GM21528 (cell line): ENCODE measurements around the gene R3HDM4.
"Not testable (repeated sequence)": the region's sequence is repeated elsewhere in the genome, so short reads cannot be mapped to it uniquely, and the experiment has no call there.

Source experiments
- ATAC-seq: cut with Tn5 transposase; IDR thresholded peaks from one replicate; pipeline ENCODE4 v1.9.1; 2021; ENCODE audit warnings: mild to moderate bottlenecking, moderate library complexity; ENCODE audit not compliant: unreplicated experiment, low FRiP score

Gene R3HDM4

DNA sequence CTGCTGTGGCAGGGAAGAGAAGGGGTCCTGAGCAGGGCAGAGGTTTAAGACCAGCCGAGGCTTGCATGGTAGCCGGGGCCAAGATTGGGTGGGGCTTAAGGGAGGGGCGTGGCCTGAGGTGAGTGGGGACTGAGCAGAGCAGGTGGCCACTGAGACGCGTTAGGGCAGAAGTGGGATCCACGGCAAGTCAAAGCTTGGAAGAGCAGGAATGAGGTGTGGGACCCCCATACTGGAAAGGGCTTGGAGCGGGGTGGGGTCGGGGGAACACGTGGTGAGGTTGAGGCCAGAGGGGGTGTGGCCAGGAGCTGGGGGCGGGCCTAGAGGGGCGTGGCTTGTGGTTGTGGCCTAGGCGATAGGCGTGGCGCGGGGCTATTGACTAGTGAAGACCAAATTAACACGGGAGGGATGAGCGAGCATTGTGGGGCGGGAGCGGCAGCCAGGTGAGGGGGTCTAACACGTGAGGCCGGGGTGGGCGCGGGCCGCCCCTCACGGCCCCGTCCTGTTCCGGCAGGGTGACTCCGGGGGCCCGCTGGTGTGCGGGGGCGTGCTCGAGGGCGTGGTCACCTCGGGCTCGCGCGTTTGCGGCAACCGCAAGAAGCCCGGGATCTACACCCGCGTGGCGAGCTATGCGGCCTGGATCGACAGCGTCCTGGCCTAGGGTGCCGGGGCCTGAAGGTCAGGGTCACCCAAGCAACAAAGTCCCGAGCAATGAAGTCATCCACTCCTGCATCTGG is 50.3 kb downstream of the R3HDM4 start:
- ATAC-seq, result no peak

DNA sequence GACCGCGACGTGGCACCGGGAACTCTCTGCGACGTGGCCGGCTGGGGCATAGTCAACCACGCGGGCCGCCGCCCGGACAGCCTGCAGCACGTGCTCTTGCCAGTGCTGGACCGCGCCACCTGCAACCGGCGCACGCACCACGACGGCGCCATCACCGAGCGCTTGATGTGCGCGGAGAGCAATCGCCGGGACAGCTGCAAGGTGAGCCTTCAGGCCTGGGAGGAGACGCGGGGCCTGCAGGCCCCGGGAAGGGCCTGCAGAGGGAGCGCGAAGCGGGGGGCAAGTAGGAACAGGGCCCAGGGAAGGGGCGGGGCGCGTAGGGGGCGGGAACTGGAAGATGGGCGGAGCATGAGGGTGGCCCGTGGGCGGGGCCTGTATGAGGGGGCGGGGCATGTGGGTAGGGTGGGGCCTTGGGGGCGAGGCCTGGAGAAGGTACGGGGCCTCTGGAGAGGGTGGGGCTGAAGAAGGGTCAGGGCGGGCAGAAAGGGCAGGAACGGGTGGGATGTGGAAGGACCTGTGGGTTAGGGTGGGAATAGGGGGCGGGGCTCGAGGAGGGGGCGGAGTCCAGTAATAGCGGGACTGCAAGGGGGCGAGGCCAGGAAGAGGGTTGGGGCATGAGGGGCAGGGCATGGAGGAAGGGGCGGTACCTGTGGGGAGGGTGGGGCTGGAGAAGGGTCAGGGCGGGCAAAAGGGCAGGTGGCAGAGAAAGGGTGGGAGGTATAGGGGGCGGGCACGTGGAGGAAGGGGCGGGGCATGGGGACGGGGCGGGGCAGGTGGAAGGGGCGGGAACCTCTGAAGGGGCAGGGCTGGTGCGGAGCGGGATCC is 51.1 kb downstream of the R3HDM4 start:
- ATAC-seq, result no peak

DNA sequence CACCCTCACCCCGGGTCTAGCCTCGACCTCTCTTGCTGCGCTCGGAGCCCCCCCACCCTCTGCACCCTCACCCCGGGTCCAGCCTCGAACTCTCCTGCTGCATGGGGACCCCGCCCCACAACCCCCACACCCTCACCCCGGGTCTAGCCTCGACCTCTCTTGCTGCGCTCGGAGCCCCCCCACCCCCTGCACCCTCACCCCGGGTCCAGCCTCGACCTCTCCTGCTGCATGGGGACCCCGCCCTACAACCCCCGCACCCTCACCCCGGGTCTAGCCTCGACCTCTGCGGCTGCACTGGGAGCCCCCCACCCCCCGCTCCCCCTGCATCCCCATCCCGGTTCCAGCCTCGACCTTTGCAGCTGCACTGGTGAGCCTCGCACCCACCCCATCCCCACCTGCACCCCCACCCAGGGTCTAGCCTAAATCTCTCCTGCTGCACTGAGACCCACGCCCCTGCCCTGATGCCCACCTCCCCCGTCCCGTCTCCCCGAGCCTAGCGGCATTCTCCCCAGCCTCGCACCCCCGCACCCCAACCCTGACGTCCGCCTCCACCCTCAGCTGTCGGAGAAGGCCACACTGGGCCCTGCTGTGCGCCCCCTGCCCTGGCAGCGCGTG is 51.8 kb downstream of the R3HDM4 start:
- ATAC-seq, result no peak

DNA sequence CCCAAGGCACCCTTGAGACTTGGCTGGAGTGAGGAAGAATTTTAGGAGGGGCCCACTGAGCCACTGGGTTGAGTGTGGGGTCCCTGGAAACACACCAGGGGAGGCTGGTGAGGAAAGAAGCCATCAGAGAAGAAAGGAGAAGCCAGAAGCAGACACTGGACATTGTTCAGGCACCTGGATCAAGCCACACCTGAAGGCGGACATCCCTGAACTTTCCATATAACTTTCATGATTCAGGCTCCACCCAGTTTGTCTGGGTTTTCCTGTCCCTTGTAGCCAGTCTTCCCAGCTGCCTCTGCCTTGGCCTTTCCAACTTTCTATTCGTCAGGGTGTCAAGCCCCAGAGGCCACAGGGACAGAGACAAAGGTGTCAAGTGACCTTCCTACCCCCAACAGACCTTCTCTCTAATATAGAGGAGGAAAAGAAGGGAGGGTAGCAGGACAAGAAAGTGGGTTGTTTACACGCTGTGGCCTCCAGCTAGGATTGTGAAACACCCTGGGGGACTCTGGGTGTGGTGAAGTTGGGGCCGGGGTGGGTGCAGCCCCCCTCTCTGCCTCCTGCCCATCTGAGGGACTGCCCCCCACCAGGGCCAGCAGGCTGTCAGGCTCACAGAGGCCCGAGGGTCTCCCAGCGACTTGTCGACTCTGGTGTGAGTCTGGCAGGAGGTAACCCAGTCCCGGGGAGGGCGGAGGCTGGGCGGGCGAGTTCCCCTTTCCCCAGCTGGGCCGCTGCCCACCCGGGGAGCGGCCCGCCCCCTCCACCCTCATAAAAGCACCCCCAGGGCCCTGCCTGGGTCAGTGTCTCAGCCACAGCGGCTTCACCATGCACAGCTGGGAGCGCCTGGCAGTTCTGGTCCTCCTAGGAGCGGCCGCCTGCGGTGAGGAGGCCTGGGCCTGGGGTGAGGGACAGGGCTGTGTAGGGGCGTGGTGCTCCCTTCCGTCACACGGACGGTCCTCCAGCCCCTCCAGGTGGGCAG is 53.9 kb downstream of the R3HDM4 start, which contains the start of gene CFD:
Gene CFD, plus strand, starts transcription at position 797 of the 976 bp plus-strand sequence. Its CDS starts 26 bp downstream, at position 823.
- no peak for ATAC-seq

DNA sequence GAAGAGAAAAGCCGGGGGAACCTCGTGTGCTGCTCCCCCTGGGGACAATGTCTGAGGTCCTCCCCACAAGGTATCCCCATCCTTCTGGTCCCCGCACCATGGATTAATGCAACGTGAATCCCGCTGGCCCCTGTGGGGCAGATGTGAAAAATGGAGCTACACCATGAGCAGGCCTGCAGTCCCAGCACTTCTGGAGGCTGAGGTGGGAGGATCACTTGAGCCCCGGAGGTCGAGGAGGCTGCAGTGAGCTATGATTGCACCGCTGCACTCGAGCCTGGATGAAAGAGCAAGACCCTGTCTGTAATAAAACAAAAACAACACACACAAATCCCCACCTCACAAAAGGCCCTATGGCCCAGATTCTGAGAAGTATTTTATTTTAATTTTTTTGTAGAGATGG is 54.7 kb downstream of the R3HDM4 start:
- ATAC-seq, result no peak

DNA sequence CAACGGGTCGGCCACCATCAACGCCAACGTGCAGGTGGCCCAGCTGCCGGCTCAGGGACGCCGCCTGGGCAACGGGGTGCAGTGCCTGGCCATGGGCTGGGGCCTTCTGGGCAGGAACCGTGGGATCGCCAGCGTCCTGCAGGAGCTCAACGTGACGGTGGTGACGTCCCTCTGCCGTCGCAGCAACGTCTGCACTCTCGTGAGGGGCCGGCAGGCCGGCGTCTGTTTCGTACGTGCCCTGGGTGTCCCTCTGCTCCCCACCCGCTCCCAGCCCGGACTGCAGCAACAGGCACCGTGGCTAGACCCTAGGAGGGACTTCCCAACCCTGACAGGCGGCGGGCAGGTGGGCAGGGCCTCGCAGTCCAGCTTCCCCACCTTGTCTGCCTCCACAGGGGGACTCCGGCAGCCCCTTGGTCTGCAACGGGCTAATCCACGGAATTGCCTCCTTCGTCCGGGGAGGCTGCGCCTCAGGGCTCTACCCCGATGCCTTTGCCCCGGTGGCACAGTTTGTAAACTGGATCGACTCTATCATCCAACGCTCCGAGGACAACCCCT is 57.4 kb downstream of the R3HDM4 start:
- no peak for ATAC-seq

DNA sequence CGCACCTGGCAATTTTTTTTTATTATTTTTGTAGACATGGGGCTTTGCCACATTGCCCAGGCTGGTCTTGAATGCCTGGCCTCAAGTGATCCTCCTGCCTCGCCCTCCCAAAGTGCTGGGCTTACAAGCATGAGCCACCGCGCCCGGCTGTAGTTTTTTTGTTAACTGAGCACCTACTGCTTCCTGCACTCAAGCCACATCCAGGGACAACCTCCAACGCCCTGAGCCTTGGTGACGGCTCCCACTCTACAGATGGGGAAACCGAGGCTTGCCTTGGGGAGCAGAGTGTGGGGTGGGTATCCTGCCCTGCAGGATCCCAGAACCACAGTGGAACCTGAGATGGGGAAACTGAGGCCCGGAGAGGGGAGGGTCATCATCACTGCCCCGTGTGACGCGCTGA is 57.9 kb downstream of the R3HDM4 start:
- ATAC-seq, result no peak

DNA sequence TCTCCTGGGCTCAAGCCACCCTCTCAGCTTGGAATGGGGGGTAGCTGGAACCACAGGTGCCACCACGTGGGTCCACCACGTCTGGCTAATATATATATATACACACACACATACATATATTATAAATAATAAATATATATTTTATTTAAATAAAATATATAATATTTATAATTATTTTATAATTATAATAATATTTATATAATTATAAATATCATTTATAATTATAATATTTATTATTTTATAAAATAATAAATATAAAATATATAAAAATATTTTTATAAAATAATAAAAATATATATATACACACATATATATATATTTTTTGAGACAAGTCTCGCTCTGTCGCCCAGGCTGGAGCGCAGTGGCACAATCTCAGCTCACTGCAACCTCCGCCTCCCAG is 58.5 kb downstream of the R3HDM4 start:
- no peak for ATAC-seq

DNA sequence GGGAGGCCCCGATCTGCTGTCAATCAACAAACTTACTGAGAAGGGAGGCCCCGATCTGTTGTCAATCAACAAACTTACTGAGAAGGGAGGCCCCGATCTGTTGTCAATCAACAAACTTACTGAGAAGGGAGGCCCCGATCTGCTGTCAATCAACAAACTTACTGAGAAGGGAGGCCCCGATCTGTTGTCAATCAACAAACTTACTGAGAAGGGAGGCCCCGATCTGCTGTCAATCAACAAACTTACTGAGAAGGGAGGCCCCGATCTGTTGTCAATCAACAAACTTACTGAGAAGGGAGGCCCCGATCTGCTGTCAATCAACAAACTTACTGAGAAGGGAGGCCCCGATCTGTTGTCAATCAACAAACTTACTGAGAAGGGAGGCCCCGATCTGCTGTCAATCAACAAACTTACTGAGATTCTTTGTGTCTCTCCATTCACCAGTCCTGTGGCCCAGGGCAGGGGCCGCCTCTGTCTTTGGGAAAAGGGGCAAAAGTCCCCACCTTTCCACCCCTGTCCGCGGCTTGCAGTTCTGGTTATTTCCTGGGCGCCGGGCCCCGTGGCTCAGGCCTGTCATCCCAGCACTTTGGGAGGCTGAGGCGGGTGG is 59.3 kb downstream of the R3HDM4 start:
- ATAC-seq, result not testable (repeated sequence)

DNA sequence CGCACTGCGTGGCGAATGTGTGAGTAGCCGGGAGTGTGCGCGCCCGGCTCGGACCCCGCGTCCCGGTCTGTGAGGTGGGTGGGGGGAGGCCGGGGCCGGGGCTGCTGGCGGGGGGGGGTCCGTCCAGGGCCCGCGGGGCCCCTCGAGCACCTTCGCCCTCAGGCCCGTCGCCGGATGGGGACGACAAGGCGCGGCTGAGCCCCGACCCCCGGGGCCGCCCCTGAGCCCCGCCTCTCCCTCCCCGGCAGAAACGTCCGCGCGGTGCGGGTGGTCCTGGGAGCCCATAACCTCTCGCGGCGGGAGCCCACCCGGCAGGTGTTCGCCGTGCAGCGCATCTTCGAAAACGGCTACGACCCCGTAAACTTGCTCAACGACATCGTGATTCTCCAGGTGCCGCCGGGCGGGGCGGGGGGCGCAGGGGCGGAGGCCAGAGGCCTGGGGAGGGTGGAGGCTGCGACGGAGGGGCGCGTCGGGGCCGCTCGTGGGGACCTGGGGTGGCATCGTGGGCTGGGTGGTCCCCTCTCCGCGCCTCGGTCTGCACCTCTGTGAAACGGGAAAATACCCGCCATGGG is 59.9 kb downstream of the R3HDM4 start:
- no peak for ATAC-seq

DNA sequence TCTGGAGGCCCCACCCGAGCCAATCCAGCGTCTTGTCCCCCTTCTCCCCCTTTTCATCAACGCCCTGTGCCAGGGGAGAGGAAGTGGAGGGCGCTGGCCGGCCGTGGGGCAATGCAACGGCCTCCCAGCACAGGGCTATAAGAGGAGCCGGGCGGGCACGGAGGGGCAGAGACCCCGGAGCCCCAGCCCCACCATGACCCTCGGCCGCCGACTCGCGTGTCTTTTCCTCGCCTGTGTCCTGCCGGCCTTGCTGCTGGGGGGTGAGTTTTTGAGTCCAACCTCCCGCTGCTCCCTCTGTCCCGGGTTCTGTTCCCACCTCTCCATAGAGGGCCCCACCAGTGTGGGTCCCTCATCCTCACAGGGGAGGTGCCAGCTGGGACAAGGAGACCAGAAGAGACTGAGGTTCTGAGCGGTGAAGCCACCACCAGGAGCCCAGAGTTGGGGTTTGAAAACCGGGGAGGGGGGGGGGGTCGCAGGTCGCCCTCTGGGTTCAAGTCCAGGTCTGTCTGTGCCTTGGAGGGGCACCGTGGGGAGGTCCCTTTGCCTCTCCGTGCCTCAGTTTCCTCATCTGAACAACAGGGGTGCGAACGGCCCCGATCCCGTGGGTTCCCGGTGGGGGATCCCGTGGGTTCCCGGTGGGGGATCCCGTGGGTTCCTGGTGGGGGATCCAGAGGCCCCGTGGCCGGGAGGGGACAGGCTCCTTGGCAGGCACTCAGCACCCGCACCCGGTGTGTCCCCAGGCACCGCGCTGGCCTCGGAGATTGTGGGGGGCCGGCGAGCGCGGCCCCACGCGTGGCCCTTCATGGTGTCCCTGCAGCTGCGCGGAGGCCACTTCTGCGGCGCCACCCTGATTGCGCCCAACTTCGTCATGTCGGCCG is 60.6 kb downstream of the R3HDM4 start, which contains the start of gene ELANE:
Gene ELANE, plus strand, starts transcription at position 168 of the 878 bp plus-strand sequence. Its CDS starts 26 bp downstream, at position 194.
- no peak for ATAC-seq

DNA sequence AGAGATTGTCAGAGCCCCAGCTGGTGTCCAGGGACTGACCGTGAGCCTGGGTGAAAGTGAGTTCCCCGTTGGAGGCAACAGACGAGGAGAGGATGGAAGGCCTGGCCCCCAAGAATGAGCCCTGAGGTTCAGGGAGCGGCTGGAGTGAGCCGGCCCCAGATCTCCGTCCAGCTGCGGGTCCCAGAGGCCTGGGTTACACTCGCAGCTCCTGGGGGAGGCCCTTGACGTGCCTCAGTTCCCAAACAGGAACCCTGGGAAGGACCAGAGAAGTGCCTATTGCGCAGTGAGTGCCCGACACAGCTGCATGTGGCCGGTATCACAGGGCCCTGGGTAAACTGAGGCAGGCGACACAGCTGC is 62.1 kb downstream of the R3HDM4 start:
- no peak for ATAC-seq

DNA sequence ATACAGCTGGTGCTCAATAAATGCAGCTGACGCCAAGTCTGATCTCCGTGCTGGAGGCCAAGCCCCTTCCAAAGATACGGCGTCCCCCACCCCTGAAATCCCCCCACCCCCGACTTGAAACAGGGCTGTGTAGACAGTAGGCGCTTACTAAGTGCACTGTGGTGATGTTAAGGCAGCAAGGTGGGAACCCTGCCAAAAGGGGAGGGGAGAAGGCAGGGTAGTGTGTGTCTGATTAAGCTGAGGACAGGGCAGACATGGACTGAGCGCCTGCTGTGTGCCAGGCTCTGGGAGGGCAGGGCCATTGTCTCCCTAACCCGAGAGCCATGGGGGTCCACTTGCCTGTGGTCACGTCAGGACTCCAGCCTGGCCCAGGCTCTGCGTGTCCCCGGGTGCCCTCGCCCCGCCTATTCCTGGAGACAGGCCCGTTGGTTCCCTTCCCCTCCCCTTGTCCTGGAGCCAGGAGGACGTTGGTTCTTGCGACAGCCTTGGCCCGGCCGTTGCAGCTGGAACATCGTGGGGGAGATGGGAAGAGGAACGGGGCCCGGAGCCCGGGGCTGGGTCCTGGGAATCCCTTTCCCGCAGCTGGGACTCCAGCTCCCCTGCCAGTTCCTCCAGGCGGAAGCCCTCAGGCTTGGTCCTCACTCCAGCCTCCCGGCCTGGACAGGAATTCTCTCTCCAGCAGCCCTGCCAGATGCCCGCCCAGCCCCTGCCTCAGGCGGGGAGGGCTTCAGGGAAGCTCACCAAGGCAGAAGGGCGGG is 62.6 kb downstream of the R3HDM4 start:
- ATAC-seq, result no peak

DNA sequence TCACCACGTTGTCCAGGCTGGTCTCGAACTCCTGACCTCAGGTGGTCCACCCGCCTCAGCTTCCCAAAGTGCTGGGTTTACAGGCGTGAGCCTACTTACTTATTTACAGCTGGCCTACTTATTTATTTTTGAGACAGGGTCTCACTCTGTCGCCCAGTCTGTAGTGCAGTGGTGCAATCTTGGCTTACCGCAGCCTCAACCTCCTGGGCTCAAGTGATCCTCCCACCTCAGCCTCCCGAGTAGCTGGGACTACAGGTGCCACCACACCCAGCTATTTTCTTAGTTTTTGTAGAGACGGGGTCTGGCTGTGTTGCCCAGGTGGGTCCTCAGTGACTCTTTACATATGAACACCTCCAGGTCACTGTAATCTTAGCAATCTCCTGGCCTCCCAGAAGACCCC is 63.8 kb downstream of the R3HDM4 start:
- not testable (repeated sequence) for ATAC-seq

DNA sequence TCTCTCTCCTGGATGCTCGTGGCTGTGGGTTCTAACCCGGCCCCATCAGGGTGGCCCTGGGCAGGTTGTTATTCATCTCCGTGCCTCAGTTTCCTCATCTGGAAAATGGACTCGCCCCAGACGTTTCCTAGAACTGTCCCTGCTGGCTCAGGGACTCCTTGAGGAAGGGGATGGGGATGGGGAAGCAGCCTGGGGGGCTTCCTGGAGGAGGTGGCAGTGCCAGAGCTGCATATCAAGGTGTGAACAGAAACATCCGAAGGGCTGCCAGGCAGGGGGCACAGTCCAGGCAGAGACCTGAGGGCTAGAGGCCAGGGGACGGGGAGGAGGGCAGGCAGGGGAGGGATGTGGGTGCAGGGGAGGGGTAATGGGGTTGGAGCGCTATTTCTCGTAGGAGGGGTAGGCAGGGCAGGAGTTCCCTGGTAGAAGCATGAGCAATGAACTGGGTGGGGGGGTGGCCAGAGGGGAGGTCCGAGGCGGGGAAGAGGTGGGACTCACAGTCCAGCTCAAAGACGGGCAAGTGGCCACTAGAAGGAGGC is 64.6 kb downstream of the R3HDM4 start:
- no peak for ATAC-seq
